Suprapubic skin (tissue), 3 donors: ENCODE results near the gene OR4D1.

ENCODE experiments used
- EP300 ChIP-seq: sonication (generic); formaldehyde crosslinking; IDR thresholded peaks from one replicate; pipeline ENCODE4 v1.6.1; 2017; ENCODE audit warnings: antibody characterized with exemption
- TF ChIP-seq, protein P1 (sequence below), 2 donors: fragments of 200-600 bp in 1 of 2; fragments of 450-650 bp in 1 of 2; sonication (generic) in 1 of 2; IDR thresholded peaks; one replicate each; pipeline ENCODE4 v1.5.1; 2016 to 2019; ENCODE audit warnings: antibody characterized with exemption in 2 of 2, mild to moderate bottlenecking in 1 of 2, moderate library complexity in 1 of 2

DNA sequence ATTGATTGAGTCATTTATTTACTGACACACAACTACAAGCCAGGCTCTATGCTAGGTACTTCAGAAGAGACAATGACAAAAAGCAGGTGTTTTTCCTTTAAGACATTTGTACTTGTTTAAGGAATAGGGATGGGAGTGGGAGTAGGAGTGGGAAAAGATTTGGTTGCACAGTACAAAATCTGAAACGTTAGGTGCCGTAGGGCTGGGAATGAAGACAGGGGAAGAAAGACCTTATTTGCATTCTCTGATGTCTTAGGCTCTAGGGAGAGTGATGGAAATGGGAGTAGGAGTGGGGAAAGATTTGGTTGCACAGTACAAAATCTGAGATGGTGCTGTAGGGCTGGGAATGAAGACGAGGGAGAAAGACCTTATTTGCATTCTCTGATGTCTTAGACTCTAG lies 28.7 kb upstream of the OR4D1 start:
- TF ChIP-seq, protein P1, sequence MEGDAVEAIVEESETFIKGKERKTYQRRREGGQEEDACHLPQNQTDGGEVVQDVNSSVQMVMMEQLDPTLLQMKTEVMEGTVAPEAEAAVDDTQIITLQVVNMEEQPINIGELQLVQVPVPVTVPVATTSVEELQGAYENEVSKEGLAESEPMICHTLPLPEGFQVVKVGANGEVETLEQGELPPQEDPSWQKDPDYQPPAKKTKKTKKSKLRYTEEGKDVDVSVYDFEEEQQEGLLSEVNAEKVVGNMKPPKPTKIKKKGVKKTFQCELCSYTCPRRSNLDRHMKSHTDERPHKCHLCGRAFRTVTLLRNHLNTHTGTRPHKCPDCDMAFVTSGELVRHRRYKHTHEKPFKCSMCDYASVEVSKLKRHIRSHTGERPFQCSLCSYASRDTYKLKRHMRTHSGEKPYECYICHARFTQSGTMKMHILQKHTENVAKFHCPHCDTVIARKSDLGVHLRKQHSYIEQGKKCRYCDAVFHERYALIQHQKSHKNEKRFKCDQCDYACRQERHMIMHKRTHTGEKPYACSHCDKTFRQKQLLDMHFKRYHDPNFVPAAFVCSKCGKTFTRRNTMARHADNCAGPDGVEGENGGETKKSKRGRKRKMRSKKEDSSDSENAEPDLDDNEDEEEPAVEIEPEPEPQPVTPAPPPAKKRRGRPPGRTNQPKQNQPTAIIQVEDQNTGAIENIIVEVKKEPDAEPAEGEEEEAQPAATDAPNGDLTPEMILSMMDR (IDR thresholded peaks at IDR 0.05): no peak
- no peak for TF ChIP-seq EP300
